Ovary (tissue), 3 donors: ENCODE measurements around the gene RAD50.

Source experiments
- EP300 ChIP-seq: sonication (generic); formaldehyde crosslinking; IDR thresholded peaks from one replicate; pipeline ENCODE4 v1.6.1; 2017; ENCODE audit warnings: antibody characterized with exemption
- POLR2A ChIP-seq: fragments of 450-650 bp; IDR thresholded peaks from one replicate; pipeline ENCODE4 v1.6.1; 2017; ENCODE audit warnings: antibody characterized with exemption, mild to moderate bottlenecking, moderate library complexity
- TF ChIP-seq, protein P1 (sequence below), 3 donors: fragments of 450-650 bp in 2 of 3; fragments of 200-600 bp in 1 of 3; IDR thresholded peaks; one replicate each; pipeline versions ENCODE4 v1.5.1 to v1.8.0; 2016 to 2022; ENCODE audit warnings: antibody characterized with exemption in 3 of 3, mild to moderate bottlenecking in 1 of 3
- donor health status: DM: no; HTN: no; CAD: no.

DNA sequence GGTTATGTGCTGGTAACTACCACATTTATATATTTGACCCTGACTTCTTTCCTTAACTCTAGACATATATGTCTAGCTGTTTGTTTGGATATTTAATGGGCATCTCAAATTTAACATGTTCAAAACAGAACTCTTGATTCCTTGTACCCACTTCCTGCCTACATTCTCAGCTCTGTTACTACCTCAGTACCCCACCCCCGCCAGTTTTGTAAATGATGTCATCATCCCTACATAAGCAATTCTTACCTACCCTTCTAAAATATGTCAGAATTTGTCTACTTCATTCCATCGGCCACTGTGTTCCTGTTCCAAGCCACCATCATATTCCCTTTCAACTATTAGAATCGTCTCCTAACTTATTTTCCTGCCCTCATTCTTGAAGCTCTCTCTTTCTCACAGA is 4.8 kb downstream of the RAD50 start:
- TF ChIP-seq, protein P1, sequence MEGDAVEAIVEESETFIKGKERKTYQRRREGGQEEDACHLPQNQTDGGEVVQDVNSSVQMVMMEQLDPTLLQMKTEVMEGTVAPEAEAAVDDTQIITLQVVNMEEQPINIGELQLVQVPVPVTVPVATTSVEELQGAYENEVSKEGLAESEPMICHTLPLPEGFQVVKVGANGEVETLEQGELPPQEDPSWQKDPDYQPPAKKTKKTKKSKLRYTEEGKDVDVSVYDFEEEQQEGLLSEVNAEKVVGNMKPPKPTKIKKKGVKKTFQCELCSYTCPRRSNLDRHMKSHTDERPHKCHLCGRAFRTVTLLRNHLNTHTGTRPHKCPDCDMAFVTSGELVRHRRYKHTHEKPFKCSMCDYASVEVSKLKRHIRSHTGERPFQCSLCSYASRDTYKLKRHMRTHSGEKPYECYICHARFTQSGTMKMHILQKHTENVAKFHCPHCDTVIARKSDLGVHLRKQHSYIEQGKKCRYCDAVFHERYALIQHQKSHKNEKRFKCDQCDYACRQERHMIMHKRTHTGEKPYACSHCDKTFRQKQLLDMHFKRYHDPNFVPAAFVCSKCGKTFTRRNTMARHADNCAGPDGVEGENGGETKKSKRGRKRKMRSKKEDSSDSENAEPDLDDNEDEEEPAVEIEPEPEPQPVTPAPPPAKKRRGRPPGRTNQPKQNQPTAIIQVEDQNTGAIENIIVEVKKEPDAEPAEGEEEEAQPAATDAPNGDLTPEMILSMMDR (IDR thresholded peaks at IDR 0.05) = no peak
- no peak for TF ChIP-seq POLR2A
- TF ChIP-seq EP300 = no peak
